HPDE6-E6E7 (cell line): ENCODE data around the gene TBCC.
"Not testable (repeated sequence)": the region's sequence is repeated elsewhere in the genome, so short reads cannot be mapped to it uniquely, and the experiment has no call there.

Experiments
- DNase-seq: peaks from one replicate; pipeline ENCODE4 v3.0.0; 2011; ENCODE audit warnings: missing footprints; ENCODE audit errors: extremely low spot score

Gene TBCC

DNA sequence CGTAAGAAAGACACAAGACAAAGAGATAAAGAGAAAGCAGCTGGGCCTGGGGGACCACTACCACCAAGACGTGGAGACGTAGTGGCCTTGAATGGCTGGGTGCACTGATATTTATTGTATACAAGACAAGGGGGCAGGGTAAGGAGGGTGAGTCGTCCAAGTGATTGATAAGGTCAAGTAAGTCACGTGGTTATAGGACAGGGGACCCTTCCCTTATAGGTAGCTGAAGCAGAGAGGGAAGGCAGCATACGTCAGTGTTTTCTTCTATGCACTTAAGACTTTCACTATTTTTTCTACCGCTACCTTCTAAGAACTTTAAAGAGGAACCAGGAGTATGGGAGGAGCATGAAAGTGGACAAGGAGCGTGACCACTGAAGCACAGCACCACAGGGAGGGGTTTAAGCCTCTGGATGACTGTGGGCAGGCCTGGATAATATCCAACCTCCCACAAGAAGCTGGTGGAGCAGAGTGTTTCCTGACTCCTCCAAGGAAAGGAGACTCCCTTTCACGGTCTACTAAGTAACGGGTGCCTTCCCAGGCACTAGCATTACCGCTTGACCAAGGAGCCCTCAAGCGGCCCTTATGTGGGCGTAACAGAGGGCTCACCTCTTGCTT lies 11.9 kb downstream of the TBCC start:
- DNase-seq = not testable (repeated sequence)

DNA sequence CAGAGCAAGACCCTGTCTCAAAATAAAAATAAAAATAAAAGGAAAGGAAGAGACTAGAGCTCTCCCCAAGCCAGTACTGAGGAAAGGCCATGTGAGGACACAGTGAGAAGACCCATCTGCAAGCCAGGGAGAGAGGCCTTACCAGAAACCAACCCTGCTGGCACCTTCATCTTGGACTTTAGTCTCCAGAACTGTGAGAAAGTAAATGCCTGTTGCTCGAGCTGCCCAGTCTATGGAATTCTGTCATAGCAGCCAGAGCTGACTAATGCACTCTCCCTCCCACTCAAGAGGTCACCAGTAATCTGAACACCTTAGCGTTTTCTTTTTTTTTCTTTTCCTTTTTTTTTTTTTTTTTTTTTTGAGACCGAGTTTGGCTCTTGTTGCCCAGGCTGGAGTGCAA lies 16.2 kb downstream of the TBCC start:
- no peak for DNase-seq

DNA sequence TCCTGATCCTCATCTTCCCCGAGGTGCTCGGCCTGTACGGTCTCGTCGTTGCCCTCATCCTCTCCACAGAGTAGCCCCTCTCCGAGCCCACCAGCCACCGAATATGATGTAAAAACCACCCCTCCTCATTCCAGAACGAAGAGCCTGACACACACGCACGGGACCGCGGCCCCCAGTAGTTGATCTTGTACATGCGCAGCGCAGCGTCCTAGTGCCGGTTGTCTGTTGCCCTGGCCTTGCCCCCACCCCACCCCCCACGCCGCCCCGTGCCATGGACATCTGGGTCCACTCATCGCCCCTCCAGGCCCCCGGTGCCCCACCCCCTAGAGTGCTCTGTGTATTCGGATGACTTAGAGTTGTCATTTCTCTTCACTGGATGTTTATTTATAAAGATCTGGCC lies 18.3 kb downstream of the TBCC start:
- DNase-seq = no peak

DNA sequence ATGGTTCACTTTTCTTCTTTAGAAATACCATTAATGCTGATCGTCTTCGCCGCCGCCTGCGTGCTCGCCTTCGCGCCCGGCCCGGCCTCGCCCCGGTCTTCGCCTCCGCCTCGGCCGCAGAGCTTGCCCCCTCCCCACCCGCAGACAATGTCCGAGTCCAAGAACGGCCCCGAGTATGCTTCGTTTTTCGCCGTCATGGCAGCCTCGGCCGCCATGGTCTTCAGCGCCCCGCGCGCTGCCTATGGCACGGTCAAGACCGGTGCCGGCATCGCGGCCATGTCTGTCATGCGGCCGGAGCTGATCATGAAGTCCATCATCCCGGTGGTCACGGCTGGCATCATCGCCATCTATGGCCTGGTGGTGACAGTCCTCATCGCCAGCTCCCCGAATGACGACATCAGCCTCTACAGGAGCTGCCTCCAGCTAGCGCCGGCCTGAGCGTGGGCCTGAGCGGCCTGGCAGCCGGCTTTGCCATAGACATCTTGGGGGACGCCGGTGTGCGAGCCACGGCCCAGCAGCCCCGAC lies 18.8 kb downstream of the TBCC start:
- DNase-seq = no peak

DNA sequence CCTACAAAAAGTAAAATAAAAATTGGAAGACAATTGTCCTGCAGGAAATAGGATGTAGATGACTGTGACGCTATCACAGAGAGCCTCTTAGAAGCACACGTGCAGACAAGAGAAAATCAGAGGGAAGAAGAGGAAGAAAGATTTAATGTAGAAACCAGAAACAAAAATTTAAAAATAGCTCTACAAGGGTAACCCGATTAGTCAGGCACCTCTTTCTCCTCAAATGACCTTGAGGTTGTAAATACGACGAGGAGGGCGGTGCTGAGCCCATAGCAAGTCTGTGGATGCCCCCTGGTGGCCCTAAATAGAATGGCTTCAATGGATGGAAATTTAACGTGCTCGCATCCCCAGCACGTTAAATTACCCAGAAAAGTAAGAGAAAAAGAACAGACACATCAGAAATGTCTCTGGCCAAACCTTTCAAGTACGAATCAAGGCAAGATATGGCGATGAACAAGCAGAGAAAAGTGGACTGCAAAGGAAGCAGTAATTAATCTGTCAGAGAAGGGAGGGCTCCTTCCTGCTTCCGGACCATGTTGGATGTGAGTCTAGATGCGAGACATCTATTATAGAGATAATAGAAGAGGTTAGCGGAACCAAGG lies 19.3 kb downstream of the TBCC start:
- DNase-seq = peak; percentile 64

DNA sequence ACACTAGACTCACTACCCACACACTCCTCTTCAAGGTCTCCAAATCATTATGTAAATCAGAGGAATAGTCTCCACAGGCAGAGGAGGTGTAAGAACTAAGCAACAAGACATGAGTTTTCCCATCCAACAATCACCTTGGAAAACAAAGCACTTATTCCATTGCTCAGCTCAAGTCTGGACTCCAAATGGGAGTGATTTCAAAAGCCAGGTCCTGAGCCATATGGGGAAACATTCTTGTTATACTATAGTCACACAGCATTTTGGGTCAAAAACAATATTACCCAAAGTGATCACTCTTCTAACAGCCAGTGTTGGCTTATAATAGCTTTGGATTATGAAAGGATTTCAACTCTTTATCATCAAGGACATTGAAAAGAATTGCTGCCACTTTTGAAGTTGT lies 19.9 kb downstream of the TBCC start:
- no peak for DNase-seq

DNA sequence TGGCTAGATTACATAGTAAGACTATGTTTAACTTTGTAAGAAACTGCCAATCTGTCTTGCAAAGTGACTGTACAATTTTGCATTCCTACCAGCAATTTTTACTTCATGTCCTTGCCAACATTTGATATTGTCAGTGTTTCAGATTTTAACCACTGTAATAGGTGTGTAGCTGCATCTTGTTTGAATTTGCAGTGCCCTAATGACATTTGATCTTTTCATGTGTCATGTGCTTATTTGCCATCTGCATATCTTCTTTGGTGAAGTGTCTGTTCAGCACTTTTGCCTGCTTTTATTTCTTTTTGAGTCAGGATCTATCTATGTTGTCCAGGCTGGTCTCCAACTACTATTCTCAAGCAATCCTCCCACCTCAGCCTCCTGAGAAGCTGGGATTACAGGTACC lies 21.1 kb downstream of the TBCC start:
- DNase-seq = no peak

DNA sequence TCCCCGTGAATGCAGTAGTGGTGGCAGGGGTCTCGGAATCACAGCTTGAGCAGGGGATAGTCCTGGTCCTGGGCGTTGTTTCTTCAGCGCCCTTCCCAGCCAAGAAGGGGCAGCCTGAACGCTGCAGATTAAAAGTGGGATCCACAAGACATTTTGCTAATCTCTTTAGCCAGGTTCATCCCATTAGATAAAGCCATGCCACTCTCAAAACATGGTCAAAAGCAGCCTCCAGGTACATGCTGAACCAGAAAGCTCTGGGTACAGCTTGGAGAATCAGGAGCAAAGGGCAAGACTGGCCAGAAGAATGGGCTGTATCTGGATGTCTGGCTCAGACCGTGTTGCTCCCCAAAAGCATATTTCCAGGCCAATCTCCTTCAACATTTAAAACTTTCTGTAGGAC lies 23.4 kb downstream of the TBCC start, which contains the start of gene PRPH2:
TSS of gene PRPH2 (minus strand) at position 101 of the 400 bp plus-strand sequence. CDS start 263 bp downstream, outside the sequence.
- no peak for DNase-seq

DNA sequence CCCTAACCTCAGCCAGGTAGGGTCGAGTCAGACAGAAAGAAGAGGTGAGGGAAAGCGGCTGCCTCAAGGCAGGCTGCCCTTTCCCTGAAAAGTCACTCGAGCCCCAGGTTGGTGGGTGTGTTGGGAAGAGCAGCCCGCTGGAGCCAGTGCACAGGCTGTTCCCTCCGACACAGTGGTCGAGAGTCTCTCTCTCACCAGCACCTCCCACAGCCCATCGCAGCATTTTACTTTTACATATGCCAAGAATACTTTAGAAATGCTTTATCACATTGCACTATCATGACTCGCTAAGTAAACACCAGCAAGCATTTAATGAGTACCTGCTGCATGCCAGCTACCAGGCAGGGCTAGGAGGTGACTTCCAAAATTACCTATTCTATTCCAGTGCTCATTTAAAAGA lies 25.2 kb downstream of the TBCC start:
- no peak for DNase-seq

DNA sequence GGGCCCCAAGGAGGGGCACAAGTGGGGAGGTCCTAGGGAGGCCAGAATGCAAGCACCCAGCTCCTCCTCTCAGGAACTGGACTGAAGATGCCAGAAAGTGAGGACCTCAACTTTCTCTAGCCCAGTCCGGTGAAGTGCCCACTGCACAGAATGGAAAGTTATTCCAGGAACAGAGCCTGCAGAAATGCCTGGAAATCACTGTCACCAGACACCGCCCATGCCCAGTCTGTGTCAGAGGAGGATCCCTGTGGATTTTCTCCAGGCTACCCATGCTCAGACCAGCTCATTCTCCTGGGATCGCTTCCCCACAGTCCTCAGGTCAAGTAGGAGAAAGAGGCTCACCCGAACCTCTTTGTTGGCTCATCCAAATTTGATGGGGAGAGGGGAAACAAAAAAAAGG lies 30.0 kb downstream of the TBCC start:
- no peak for DNase-seq

DNA sequence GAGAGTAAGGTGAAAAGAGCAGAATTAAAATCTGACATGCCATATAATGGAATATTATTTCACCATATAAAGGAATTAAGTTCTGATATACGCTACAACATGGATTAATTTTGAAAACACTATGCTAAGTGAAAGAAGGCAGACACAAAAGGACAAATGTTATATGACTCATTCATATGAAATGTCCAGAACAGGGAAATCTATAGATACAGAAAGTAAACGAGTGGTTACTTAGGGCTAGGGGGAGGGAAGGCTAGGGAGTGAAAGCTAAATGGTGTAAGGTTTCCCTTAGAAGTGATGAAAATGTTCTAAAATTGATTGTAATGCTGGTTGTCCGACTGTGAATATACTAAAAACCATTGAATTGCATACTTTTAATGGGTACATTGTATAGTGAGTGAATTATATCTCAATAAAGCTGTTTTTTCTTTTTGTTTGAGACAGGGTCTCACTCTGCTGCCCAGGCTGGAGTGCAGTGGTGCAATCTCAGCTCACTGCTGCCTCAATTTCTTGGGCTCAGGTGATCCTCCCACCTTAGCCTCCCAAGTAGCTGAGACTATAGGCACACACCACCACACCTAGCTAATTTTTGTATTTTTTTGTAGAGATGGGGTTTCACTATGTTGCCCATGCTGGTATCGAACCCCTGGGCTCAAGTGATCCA lies 31.7 kb downstream of the TBCC start:
- peak; percentile 51 for DNase-seq

DNA sequence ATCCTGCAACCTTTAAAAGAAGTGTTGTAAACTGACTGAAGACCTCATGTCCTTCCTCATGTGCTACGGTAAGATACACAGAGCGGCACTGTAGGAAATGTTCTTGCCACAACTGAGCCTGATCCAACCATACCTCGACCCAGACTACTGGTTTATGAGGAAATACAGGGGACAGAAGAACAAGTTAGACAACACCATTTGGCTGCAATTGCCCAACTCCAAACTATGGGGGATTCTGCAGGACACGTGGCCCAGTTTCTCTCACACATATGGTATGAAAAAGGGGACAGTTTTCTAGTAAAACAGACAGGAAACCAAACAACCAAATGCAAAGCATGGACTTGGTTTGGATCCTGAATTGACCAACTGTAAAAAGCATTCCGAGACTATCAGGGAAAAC lies 34.0 kb downstream of the TBCC start:
- no peak for DNase-seq

DNA sequence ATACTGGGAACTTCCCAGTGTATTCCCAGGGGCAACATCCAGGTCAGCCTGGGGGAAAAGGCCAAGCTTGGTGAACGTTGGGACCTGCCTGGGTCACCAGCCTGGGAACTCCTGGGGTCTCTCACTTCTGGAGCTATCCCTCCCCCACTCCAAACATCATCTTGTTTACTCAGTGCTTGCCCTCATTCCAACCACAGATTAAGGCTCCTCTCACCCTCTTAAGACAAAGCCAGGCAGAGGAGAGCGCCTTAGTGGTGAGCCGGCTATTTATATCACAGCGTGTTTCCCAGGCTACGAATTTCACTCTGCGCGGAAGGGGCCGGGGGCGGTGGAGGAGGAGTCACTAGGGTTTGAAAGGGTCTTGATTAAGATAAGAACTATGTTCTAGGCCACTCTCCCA lies 35.6 kb downstream of the TBCC start:
- no peak for DNase-seq

DNA sequence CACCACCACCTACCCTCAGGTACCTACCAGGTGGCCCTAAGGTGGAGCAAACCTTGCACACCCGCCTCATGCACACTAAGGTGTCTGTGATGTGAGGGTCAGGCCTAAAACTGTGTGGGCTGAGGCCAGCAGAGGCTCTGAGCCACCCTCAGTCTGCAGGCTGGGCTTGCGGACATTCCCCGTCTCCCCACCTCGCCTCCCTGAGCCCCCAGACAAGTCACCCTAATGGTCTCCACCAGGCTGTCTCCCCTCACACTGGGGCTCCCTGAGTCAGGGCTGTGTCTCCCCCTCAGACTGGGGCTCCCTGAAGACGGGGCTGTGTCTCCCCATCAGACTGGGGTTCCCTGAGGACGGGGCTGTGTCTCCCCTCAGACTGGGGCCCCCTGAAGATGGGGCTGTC lies 36.0 kb downstream of the TBCC start:
- no peak for DNase-seq

DNA sequence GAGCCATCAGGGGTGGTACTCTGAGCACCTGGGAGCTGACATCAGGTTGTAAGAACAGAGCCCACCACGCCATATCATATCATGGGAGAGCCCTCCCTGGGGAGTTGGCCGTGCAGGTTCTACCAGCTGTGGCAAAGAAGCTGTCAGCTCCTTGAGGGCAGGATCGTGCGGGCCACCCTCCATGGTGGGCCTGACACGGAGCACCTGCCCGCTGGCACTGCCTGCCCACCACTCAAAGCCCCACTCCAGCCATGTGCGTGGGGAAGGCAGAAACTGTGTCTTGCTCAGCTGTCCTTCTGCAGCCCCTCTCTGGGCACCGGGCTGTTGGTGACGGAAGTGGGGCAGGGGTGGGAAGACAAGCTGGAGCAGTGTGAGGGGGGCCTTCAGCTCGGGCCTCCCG lies 37.8 kb downstream of the TBCC start:
- no peak for DNase-seq

DNA sequence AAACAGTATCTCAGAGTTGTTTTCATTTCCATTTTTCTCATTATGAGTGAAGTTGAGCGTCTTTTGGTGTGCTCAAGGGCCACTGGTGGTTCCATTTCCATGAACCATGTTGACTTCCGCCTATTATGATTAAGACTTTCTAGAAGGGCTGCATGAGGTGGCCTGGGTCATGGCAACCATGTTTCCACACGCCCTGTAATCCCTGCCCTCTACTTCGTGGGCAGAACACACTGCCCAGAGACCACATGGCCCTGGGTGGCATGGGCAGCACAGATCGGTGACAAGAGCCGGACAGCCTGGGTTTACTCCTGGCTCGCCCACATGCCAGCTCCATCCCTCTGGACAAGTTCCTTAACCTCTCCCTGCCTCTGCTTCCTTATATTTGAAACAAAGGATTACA lies 38.3 kb downstream of the TBCC start:
- no peak for DNase-seq

DNA sequence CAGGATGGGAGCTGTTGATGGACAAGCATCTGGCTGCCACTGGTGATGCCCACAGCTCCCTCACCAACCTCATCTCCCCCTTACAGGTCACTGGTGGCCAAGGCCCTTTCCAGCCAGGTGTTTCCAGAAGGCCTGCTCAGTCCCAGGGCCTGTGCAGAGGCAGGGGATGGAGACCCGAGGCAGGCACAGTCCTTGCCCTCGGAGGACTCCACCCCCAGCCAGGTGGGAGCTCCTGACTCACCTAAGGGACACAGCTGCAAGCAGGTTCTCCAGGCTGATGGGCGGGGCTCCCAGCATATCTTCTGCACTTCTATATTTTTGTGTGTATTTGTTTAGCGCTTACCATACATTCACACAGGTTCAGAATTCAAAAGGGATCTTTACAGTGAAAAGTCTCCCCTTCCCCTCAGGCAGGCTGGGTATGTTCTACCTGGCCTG lies 40.9 kb downstream of the TBCC start:
- no peak for DNase-seq

DNA sequence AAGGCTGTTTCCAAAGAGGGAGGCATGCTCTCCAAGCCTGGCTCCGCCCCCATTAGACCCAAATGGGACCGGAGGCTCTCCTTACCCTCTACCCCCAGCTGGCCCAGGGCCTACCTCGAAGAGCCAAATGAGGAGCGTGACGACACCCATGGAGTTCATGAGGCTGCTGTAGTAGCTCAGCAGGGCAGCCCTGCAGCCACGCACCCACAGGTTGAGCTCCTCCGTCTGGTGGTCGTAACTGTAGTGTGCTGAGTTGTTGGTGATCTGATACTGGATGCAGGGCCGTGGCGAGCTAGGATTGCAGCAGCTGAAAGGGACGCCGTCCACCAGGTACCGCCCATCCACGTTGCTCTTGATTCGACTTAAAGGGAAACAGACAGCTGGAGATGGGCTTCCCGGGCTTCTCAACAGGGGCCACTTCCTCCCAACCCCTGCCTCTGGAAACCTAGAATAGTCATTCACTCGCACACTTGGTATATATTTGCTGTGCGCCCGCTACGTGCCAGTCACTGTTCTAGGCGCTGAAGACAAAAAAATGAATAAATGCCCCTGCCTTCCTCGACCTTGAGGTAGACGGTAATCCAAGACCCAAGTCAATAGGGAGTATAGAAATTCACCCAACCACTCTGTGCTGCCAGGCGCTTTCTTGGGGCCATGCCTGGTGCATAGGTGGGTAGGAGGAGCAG lies 41.5 kb downstream of the TBCC start:
- DNase-seq = no peak

DNA sequence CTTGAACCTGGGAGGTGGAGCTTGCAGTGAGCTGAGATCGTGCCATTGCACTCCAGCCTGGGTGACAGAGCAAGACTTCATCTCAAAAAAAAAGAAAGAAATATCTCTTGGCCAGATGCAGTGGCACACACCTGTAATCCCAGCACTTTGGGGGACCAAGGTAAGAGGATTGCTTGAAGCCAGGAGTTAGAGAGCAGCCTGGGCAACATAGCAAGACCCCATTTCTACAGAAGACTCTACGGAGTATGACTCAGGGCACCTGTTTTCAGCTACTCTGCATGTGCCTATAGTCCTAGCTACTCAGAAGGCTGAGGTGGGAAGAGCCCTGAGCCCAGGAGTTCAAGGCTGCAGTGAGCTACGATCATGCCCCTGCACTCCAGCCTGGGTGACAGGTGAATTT lies 43.1 kb downstream of the TBCC start:
- not testable (repeated sequence) for DNase-seq

DNA sequence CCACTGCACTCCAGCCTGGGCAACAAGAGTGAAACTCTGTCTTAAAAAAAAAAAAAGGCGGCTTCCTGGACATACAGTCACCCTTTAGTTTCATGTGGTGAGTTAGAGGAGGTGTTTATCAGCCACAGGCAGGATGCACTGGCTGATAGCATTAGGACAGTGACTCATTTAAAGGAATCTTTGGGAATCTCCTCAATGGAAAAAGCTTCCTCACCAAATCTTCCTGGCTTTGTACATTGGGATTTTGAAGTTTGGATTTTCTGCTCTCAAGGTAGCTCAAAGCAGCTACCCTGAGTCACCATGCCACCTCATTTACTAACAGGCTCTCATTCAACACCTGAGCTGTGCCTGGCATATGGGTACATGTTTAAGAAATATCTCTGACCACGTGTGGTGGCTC lies 43.7 kb downstream of the TBCC start:
- DNase-seq = no peak

DNA sequence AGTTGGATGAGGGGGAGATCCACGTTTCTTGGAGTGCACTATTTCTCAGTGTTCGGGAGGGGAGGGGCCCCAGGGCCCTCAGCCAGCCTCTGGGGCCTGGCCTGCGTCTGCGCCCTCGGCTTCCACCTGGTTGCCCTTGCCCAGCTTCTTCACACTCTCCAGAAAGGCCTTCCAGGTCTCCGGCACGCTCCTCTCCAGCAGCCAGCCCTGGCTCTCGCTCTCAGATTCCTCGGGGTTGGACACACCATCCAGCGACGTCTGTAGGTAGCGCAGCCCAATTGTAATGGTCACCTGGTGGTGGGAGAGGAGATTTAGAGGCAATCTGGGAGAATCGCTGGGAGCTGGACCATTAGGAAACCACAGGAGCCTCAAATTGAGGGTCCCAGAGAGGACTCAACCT lies 47.7 kb downstream of the TBCC start:
- DNase-seq = no peak

DNA sequence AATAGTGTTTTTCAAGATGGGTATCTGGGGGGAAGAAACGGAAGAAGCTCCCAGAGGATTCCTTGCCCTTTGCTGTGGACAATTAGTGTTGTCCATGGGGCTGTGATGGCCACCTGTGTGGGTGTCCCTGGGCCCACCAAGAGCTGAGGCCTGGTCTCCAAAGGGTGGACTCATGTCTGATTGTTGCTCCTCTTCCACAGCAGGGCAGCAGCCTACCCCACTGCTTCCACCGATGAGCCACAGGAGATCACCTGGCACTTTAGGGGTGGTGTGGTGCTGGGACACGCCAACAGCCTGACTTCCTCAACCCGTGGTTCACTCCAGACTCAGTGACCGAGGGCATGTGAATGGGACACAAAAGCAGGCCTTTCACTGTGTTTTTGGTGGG lies 48.6 kb downstream of the TBCC start:
- no peak for DNase-seq
